ENCODE measurements around the gene HIF3A.

DNA sequence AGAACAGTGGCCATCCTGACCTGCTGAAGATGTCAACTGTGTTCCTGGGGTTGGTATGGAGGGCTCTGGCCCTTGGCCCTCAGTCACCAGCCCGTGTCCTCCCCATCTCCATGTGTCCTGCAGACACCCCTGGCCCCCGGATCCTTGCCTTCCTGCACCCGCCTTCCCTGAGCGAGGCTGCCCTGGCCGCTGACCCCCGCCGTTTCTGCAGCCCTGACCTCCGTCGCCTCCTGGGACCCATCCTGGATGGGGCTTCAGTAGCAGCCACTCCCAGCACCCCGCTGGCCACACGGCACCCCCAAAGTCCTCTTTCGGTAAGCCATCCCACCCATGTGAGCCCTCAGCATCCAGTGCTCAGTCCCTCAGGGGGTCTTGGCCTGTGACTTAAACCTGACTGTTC, 24.8 kb downstream of the HIF3A start:
- TF ChIP-seq, protein P1, sequence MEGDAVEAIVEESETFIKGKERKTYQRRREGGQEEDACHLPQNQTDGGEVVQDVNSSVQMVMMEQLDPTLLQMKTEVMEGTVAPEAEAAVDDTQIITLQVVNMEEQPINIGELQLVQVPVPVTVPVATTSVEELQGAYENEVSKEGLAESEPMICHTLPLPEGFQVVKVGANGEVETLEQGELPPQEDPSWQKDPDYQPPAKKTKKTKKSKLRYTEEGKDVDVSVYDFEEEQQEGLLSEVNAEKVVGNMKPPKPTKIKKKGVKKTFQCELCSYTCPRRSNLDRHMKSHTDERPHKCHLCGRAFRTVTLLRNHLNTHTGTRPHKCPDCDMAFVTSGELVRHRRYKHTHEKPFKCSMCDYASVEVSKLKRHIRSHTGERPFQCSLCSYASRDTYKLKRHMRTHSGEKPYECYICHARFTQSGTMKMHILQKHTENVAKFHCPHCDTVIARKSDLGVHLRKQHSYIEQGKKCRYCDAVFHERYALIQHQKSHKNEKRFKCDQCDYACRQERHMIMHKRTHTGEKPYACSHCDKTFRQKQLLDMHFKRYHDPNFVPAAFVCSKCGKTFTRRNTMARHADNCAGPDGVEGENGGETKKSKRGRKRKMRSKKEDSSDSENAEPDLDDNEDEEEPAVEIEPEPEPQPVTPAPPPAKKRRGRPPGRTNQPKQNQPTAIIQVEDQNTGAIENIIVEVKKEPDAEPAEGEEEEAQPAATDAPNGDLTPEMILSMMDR (IDR thresholded peaks at IDR 0.05; ENCODE audit: insufficient read depth, low read depth, low read length): no peak
- no peak for TF ChIP-seq EZH2 (IDR thresholded peaks at IDR 0.05; ENCODE audit: insufficient read depth, low read length)

Measured in astrocyte (in vitro differentiated cells and primary cell).